Peyer's patch (tissue), 4 donors: ENCODE measurements around the gene ACADS. TPM values are rescaled to one million over a fixed set of nuclear protein-coding genes. Genes with fewer than 3 reads are reported as not detected.

Experiments used
- DNase-seq, 3 donors: peaks; one replicate each; pipeline ENCODE4 v3.0.0-alpha.2; 2017 to 2019
- H3K27ac ChIP-seq, 4 donors: fragments of 200-600 bp; sonication (generic); one replicate each; pipeline ENCODE4 v1.5.1; 2016 to 2019
- H3K27me3 ChIP-seq, 2 donors: fragments of 200-600 bp; sonication (generic); one replicate each; pipeline ENCODE4 v1.5.1; 2019
- H3K36me3 ChIP-seq, 3 donors: fragments of 200-600 bp; sonication (generic); one replicate each; pipeline ENCODE4 v1.5.1; 2016 to 2019
- H3K4me1 ChIP-seq, 4 donors: fragments of 200-600 bp; sonication (generic); one replicate each; pipeline ENCODE4 v1.5.1; 2016 to 2019
- H3K4me3 ChIP-seq, 4 donors: fragments of 200-600 bp; sonication (generic); 1 replicate in 3 of 4; 2 replicates in 1 of 4; pipeline ENCODE4 v1.5.1; 2016 to 2019; ENCODE audit warnings: mild to moderate bottlenecking in 1 of 4
- H3K9me3 ChIP-seq, 4 donors: fragments of 200-600 bp; sonication (generic); one replicate each; pipeline ENCODE4 v1.5.1; 2016 to 2019; ENCODE audit warnings: mild to moderate bottlenecking in 1 of 4
- CTCF ChIP-seq, 6 experiments: fragments of 450-650 bp in 4 of 6; fragments of 200-600 bp in 2 of 6; sonication (generic) in 1 of 6; IDR thresholded peaks; one replicate each; pipeline ENCODE4 v1.5.1; 2017 to 2019; ENCODE audit warnings: antibody characterized with exemption in 6 of 6, mild to moderate bottlenecking in 3 of 6, moderate library complexity in 1 of 6
- POLR2A ChIP-seq, 2 donors: fragments of 450-650 bp; IDR thresholded peaks; one replicate each; pipeline ENCODE4 v1.5.1; 2017; ENCODE audit warnings: antibody characterized with exemption in 2 of 2, mild to moderate bottlenecking in 2 of 2, moderate library complexity in 2 of 2
- total RNA-seq, 4 donors: library from RNA; depleted of rRNA; stranded (reverse); fragments of >200 nt; gene quantifications; one replicate each; pipeline ENCODE4 v1.1.0, GENCODE V29; 2016

ACADS gene
- 100 to 1,000 TPM; 126 to 358 (median 316) TPM for total RNA-seq

GRCh38 chr12:120725659-120726509 is at the start of gene ACADS:
Gene ACADS (plus strand): TSS chr12:120725826. CDS start chr12:120725886, 60 bp downstream.
- Histone ChIP-seq H3K4me1 (peaks cover 0 to 15% (median 5%) of the 10 kb centered on the region in 4 donors), H3K9me3 (no peaks in the 10 kb centered on the region), H3K27ac (peak within 1 kb of the TSS; percentile 71 to 87 (median 82)), H3K36me3 (peaks cover 0 to 57% (median 0%) of the 10 kb centered on the region in 3 donors), H3K4me3 (peak within 1 kb of the TSS; percentile 65 to 78 (median 70)), H3K27me3 (no peaks in the 10 kb centered on the region)
- DNase-seq: peak; percentile 89 to 96 (median 95)
- peak in 3 of 6 experiments; percentile 18 to 27 (median 25) for TF ChIP-seq CTCF (IDR thresholded peaks at IDR 0.05)
- TF ChIP-seq POLR2A (IDR thresholded peaks at IDR 0.05): peak; percentile 81 to 88

GRCh38 chr12:120677765-120678473 is 47.7 kb upstream of the ACADS start:
- H3K27ac ChIP-seq: peak overlapping the region; percentile 4 to 86 (median 44)
- peak in 1 of 3 donors; percentile 58 for DNase-seq
- H3K9me3 ChIP-seq: no peaks in the 10 kb centered on the region
- TF ChIP-seq CTCF (IDR thresholded peaks at IDR 0.05): no peak
- TF ChIP-seq POLR2A (IDR thresholded peaks at IDR 0.05): no peak
- no peaks in the 10 kb centered on the region for H3K27me3 ChIP-seq
- no peak overlapping the region for H3K4me3 ChIP-seq
- H3K36me3 ChIP-seq: no peaks in the 10 kb centered on the region
- peaks cover 0 to 9% (median 2%) of the 10 kb centered on the region in 4 donors for H3K4me1 ChIP-seq

- DNase-seq: no peak
- Histone ChIP-seq H3K27ac (peak overlapping the region in 1 of 4 donors; percentile 86), H3K4me1 (peaks cover 0 to 9% (median 2%) of the 10 kb centered on the region in 4 donors), H3K4me3 (no peak overlapping the region), H3K9me3 (no peaks in the 10 kb centered on the region), H3K36me3 (no peaks in the 10 kb centered on the region), H3K27me3 (no peaks in the 10 kb centered on the region)
- TF ChIP-seq POLR2A (IDR thresholded peaks at IDR 0.05) (peak in 1 of 2 donors; percentile 7), CTCF (IDR thresholded peaks at IDR 0.05) (no peak)
Measured at GRCh38 chr12:120678572-120678971, 47.1 kb upstream of the ACADS start.

GRCh38 chr12:120680165-120680738 is 45.4 kb upstream of the ACADS start:
- peaks cover 0 to 9% (median 2%) of the 10 kb centered on the region in 4 donors for H3K4me1 ChIP-seq
- H3K4me3 ChIP-seq: no peak overlapping the region
- no peak overlapping the region for H3K27ac ChIP-seq
- TF ChIP-seq POLR2A (IDR thresholded peaks at IDR 0.05): no peak
- TF ChIP-seq CTCF (IDR thresholded peaks at IDR 0.05): no peak
- H3K9me3 ChIP-seq: no peaks in the 10 kb centered on the region
- no peaks in the 10 kb centered on the region for H3K27me3 ChIP-seq
- DNase-seq: no peak
- H3K36me3 ChIP-seq: no peaks in the 10 kb centered on the region

GRCh38 chr12:120684523-120684932 is 41.1 kb upstream of the ACADS start:
- no peak overlapping the region for H3K4me3 ChIP-seq
- DNase-seq: no peak
- no peaks in the 10 kb centered on the region for H3K9me3 ChIP-seq
- H3K36me3 ChIP-seq: no peaks in the 10 kb centered on the region
- H3K27me3 ChIP-seq: no peaks in the 10 kb centered on the region
- TF ChIP-seq CTCF (IDR thresholded peaks at IDR 0.05) (no peak), POLR2A (IDR thresholded peaks at IDR 0.05) (no peak)
- H3K27ac ChIP-seq: peak overlapping the region in 2 of 4 donors; percentile 9 to 43
- H3K4me1 ChIP-seq: peaks cover 0 to 12% (median 8%) of the 10 kb centered on the region in 4 donors
